Kidney epithelial cell (primary cell): Measurements from ENCODE around the gene COL21A1. TPM values are rescaled to one million over a fixed set of nuclear protein-coding genes. Genes with fewer than 3 reads are reported as not detected.

Source experiments
- DNase-seq: peaks from one replicate; pipeline ENCODE4 v3.0.0-alpha.2; 2010; ENCODE audit warnings: low read depth
- H3K27me3 ChIP-seq: 2 replicates; pipeline ENCODE4 v1.6.0; 2011; ENCODE audit warnings: low read length; ENCODE audit not compliant: control insufficient read depth, insufficient read depth
- H3K36me3 ChIP-seq: 2 replicates; pipeline ENCODE4 v1.5.1; 2011; ENCODE audit warnings: low read length; ENCODE audit not compliant: control insufficient read depth, insufficient read depth
- H3K4me3 ChIP-seq: 2 replicates; pipeline ENCODE4 v1.5.1; 2011; ENCODE audit warnings: low read depth, mild to moderate bottlenecking, control low read depth, low read length
- CTCF ChIP-seq: IDR thresholded peaks from 2 replicates; pipeline ENCODE4 v1.5.1; 2011; ENCODE audit warnings: mild to moderate bottlenecking, moderate library complexity, low read length, control low read depth, inconsistent platforms; ENCODE audit not compliant: insufficient read depth, poor library complexity, severe bottlenecking
- total RNA-seq: library from RNA; depleted of rRNA; stranded (reverse); fragments of >200 nt; gene quantifications from 2 replicates; pipeline ENCODE4 v1.2.3, GENCODE V29; 2015

The COL21A1 gene
- total RNA-seq, 1 donor from 2014 or later: not detected

- no peaks in the 10 kb centered on the region for H3K36me3 ChIP-seq
- no peak overlapping the region for H3K4me3 ChIP-seq
- TF ChIP-seq CTCF: no peak
- DNase-seq: no peak
- H3K27me3 ChIP-seq: no peaks in the 10 kb centered on the region
Measured at GRCh38 chr6:56050530-56051201, 196.7 kb downstream of the COL21A1 start.

- H3K27me3 ChIP-seq: no peaks in the 10 kb centered on the region
- H3K36me3 ChIP-seq: no peaks in the 10 kb centered on the region
- DNase-seq: no peak
- H3K4me3 ChIP-seq: no peak overlapping the region
- TF ChIP-seq CTCF: no peak
Measured at GRCh38 chr6:56048601-56049000, 198.8 kb downstream of the COL21A1 start.

GRCh38 chr6:56047931-56048540, 199.3 kb downstream of the COL21A1 start:
- Histone ChIP-seq H3K4me3 (no peak overlapping the region), H3K27me3 (no peaks in the 10 kb centered on the region), H3K36me3 (no peaks in the 10 kb centered on the region)
- DNase-seq: no peak
- TF ChIP-seq CTCF: no peak

- Histone ChIP-seq H3K4me3 (no peak overlapping the region), H3K27me3 (no peaks in the 10 kb centered on the region), H3K36me3 (no peaks in the 10 kb centered on the region)
- no peak for TF ChIP-seq CTCF
- DNase-seq: no peak
Measured at GRCh38 chr6:56046576-56046975, 200.8 kb downstream of the COL21A1 start.

GRCh38 chr6:56043761-56044160, 203.6 kb downstream of the COL21A1 start:
- no peak for TF ChIP-seq CTCF
- no peak overlapping the region for H3K4me3 ChIP-seq
- H3K27me3 ChIP-seq: no peaks in the 10 kb centered on the region
- no peak for DNase-seq
- no peaks in the 10 kb centered on the region for H3K36me3 ChIP-seq

- H3K36me3 ChIP-seq: no peaks in the 10 kb centered on the region
- no peak overlapping the region for H3K4me3 ChIP-seq
- TF ChIP-seq CTCF: no peak
- H3K27me3 ChIP-seq: no peaks in the 10 kb centered on the region
- DNase-seq: no peak
Measured at GRCh38 chr6:56043076-56043475, 204.3 kb downstream of the COL21A1 start.
